Fibroblast of the conjunctiva (primary cell): ENCODE data around the gene KCNJ5.

Experiments
- DNase-seq: peaks from one replicate; pipeline ENCODE4 v3.0.0-alpha.2; 2010; ENCODE audit warnings: low read depth

Gene KCNJ5

DNA sequence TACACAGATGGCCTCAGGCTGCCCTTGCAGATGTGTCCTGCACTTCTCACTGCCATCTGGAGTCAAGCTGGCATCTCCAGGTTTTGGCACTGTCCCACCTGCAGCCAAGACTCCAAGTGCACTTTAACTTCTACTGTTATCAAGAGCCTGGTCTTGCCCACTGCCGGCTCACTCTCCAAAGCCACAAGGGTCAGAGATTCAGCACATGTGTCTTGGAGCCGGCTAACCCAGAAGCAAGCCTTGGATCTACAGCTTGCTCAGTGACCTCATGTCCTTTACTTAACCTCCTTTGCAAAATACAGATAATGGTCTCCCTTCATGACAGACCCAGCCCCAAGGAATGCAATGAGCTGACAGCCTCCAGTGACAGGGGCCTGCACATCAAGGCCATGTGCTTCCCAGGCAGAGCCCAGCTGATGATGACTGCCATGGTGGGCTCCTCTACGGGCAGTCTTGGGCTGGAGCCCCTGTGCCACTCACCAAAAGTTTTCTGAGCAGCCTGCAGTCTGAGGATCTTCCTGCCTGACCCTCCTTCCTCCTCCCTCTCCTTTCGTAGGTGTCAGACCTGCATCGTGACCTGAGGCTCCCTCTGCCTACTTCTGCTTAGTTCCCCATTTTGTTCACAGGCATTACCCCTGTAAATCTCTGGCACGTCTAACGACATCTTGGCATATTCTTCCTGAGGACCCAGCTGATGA is 42.5 kb downstream of the KCNJ5 start:
- DNase-seq = no peak

DNA sequence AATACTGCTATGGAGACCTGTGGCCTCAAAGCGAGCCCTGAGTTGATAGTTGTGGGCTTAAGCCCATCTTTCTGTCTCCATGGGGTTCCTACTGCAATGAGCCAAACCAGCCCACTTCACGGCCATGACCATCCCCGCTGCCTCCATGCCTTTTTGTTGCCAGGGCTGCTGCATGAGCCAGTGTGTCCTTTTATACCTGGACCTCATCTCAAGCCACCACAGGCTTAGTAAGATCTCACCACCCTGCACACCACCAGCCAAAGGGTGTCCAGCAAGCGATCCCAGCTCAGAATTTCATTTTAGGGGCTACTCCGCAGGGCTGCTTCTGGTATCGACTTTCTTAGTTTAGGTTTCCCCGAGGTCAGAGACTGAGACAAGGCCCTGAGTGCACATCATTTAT is 43.2 kb downstream of the KCNJ5 start:
- no peak for DNase-seq

DNA sequence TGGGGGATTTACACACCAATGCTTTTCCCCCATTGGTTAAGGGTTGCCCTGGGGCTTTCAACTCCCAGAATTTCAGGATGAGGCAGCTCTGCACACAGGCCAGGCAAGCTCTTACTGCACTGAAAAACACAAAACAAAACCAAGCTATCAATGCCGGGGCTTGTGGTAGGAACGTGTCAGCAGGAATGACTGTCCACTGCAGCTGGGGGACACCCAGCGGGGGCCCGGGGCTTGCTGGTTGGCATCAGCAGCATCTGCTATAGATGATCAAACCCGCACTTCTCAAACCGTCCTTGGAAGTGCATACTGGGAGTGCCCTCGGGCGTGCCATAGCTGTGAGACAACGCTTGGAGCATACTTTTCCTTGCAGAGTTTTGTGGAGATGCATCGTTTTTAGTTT is 43.8 kb downstream of the KCNJ5 start:
- DNase-seq = no peak

DNA sequence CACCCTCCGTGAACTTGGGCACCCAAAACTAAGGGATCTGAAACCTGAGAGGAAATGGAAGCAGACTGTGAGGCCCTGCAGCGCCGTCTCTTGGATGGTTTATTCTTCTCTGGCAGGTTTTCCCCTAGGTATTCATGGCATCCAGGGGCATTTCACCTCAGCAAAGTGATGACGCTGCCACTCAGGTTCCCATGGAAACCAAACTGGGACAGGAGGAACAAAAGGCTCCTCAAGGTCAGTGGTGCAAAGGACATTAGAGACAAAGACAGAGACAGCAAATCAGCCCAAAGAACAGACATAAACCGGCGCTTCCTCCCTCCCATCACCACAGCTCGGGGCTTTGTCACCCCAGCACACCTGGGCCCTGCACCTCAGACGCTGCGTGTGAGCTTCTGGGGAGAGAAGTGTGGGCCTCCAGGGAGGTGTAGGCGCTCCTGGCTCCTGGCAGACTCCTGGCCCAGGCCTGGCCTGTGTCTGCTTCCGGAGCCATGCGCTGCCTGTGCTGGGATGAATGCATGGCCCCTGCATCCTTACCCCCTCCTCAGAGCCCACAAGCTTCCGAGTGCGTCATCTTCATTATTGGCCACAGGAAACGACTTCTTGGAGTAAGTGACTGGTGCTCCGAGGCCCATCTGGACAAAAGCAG is 45.6 kb downstream of the KCNJ5 start:
- DNase-seq = no peak

DNA sequence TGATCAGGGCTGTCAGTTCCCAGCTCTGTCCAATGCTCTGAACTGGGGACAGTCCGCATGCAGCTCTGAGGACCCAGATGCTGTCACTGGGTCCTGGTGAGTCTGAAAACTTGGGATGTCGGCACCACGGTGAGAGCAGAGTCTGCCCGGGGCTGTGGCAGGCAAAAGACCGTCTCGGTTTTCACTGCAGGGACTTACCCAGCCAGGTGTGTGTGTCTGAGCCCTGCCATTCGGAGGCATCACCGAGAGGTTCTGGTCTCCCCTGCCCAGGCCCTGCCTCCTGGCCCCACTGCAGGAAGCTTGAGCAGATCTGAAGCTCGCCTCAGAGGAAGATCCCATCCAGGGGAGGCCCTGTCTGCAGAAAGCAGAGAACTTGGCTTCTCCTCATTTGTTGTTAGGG is 46.3 kb downstream of the KCNJ5 start:
- no peak for DNase-seq

DNA sequence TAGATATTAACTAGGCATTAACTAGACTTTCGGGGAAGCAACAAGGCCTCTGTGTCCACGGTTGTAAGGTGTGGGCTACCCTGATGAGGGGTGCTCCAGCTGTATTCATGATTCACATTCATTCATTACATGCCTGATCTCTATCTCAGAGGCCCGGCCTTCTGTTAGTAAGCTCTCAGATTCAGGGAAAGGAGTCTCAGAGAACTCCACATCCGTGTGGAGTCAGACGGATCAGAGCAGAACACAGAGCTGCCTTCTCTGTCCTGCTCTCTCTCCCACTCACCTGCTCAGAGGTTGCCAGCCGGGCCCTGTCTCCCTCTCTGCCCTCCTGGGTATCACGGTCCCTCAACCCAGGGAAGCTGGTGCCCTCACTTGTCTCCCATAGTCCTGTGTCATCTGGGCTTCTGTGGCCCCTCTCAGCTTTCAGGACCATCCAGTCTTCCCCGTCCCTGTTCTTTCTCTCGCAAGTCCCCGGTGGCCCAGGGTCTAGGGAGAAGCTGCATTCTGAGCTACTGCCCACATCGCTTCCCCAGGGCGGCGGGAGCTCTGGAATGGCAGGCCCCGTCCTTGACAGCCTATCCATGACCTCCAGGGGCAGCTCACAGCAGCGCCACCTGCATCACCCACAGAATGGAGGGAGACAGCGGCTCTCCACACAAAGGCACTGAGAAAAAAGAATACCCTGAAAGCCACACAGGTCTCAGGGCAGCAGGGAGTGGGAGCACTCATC is 47.2 kb downstream of the KCNJ5 start:
- DNase-seq = no peak

DNA sequence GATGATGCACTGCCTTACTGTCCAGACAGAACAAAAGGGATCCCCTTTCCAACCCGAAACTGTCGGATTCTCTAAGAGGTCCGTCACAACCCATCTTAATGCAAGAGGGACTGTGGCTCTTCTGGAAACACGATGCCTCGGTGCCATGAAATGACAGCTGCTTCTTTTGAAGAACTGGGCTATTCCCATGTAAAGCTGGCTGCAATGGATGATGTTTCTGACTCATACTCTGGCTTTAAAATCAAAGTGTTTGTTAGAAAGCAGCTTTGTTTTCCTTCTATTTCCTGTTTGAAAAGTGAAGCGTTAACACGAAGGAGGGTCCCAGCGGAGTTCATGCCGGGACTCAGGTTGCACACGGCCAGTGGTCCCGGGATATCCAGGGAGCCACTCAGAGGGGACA is 48.4 kb downstream of the KCNJ5 start:
- no peak for DNase-seq

DNA sequence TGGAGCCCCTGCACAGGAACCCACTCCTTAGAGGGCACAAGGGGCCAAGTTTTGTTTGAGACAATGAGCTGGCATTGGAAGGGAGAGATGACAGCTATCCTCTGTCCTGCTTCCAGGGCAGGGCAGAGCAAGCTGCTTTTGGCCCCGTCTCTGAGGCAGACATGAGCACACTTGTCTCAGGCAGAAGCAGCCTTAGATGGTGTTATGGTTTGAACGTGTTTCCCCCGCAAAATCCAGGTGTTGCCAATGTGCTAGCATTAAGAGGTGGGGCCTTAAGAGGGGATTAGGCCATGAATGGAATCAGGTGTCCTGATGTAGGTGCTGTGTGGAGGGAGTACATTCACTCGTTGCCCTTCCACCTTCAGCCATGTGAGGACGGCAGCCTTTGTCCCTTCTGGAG is 49.0 kb downstream of the KCNJ5 start:
- no peak for DNase-seq

DNA sequence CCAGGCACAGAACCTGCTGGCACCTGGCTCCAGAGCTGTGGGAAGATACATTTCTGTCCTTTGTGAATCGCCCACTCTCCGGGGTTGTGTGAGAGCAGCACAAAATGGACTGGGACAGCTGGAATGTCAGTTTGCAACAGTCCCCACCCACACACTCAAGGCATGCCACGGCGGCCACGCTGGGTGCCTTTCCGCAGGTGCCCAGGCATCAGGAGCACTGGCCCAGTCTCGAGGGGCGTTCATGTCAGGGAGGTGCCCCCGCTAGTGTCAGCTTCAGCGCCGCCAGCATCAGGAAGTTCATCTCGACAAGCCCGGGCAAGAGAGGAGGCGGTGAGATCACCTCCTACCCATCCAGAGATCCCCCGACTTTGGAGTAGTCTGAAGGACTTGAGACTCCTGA is 49.4 kb downstream of the KCNJ5 start:
- DNase-seq = no peak

DNA sequence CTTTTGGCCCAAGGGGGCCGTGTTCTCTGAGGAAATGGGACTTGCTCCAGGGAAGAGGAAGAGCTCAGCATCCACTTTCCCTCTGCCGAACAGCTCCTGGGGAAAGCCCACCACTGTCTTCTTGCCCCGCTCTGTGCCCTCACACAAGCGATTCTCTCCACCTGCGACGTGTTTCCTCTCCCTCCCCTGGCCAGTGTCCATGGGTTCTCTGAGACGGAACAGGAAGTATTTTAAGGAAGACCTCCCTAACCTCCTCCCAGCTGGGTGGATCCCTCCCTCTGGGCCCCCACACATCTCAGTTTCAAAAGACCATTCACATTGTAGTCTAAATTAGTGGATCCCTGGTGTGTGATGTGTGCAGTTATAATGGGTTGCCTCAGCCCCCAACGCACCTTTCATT is 50.0 kb downstream of the KCNJ5 start:
- no peak for DNase-seq

DNA sequence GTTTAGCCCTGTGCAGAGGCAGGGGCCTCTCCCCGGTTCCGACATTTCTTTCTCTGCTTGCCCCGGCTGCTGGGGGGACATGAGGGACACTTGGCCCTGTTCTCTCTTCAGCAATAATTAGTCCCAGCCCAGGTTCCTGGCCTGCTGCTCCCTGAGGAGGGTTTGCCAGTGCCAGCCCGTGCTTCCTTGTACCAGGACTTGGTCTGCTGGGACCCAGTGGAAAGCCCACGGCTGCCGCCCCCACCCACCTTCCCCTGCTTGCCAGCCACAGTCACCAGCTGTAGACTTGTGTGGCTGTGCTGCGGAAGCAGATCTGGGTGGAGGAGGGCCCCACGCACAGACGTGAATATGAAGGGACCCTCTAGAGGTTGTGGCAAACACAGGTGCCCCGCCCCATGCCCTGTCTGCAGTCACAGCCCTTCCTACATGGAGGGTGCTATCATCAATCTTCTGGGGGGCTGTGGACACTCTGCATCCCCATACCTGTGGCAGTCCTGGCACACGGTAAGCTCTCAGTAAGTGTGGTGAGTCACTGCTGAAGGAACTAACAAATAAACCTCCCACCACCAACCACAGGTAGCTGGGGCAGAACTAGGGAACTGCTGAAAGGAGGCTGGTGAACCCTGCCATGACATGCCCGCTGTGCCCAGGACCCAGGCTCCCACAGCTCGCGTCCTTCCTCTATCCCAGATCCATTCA is 50.6 kb downstream of the KCNJ5 start:
- no peak for DNase-seq

DNA sequence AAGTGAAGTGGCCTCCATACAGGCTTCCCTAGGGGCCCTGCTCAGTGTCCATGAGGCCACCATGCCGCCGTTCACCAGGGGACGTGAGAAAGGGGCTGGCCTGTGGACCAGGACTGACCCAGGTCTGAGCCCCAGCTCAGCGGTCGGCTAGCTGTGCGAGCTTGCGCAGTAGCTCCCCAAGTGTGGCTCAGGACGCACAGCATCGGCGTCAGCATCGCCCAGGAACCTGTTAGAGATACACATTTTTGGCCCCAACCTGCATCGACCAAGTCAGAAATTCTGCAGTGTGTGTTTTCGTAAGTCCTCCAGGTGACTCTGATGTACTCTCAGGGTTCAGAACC is 51.1 kb downstream of the KCNJ5 start:
- DNase-seq = no peak

DNA sequence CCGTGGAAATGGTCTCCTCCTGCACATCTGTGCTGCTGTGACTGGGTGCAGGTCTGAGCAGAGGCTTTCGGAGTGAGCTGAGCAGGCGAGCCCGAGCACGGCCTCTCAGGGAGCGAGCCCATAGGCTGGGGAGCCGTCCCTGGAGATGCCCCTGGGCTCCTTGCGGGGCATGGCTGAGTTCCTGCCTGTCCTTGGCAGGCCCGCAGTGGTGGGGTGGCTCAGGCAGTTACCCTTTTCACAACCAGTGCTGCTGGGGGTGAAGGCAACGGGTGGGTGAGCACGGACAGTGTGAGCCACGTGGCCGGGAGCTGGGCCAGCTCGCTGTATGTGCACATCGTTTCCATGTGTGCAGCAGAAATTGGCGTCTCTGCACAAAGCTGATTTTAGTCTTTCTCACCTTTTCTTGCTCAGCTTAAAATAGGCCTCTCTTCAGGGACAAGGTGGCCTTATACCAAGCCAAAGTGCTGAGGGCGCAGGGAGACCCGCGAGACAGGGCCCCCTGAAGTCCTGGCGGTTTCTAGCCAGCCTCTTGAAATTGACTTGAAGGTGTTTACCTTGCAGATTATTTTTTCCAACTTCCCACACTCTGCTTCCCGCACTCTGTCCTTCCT is 51.8 kb downstream of the KCNJ5 start, which contains the start of gene TP53AIP1:
Gene TP53AIP1, minus strand, starts transcription at position 55 of the 611 bp plus-strand sequence. CDS start 5,053 bp downstream, outside the sequence.
- DNase-seq = no peak

DNA sequence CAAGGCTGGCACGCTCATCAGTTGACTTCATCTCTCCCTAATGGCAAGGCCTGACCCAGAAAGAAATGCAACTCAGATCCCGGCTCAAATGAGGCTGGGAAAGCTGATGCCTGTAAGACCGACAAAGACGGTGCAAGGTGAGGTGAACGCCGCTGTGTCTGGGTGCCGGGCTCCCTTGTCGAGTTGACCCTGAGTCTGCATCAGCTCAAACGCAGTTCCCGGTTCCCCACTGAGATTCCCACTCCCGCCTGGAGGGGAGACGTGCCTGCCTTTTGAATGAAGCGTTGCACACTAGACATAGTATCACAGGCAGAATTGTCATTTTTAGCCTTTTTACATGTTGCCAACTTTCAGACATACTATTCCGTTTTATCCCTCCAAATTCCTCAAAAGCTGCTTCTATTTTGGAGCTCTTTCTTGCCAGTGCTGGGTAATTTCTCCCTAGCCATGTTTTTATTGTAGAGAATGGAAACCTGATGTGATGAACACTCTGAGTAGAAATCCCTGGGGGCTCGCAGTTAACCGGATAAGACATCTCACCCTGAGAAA is 52.3 kb downstream of the KCNJ5 start:
- no peak for DNase-seq

DNA sequence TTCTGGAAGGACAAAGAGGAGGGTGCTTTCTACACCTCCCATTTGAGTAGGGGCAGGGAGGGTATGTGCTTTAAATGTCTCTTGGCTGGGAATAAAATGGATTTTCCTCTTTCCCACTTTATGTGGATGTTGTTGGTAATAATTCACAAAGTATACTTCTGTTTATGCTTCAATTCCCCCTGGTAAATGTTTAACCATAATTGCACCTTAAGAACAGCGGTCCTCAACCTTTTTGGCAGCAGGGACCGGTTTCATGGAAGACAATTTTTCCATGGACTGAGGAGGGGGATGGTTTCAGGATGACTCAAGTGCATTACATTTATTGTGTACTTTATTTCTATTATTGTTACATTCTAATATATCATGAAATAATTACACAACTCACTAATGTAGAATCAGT is 55.5 kb downstream of the KCNJ5 start:
- DNase-seq = no peak

DNA sequence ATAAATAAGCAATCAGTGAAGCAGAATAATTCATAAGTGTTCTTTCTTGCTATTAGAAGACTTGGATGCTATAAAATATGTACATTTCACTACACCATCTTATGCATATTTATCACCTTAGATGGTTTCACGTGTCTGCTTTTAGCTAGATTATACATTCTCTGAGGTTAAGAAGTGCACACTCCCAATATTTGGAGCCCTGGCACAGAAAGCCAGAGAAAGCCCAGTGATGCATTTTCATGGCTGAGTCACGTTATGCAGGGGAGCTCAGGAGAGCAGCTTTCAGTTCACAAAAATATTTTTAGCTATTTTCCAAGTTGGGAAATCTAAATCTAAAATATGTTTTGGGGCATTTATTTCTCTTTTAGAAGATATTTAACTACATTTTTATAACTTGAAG is 56.6 kb downstream of the KCNJ5 start:
- DNase-seq = no peak

DNA sequence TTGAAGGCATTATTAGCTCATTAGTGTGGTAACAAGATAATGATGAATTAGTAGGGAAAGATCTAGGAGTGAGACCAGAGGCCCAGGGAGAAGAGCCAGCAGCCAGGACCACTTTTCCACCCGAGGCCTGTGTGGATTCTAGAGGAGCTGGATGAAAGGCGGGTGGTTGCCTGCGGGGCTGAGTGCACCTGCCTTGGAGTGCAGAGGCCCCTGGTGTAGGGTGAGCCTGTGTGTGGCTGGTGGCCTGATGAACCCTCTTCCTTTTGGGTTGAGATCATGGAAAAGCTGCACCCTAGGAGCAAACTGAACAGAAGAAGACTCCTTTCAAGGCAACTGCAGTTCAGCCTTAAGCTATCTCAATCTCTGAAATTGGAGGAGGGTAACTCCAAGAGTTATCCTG is 57.4 kb downstream of the KCNJ5 start:
- no peak for DNase-seq

DNA sequence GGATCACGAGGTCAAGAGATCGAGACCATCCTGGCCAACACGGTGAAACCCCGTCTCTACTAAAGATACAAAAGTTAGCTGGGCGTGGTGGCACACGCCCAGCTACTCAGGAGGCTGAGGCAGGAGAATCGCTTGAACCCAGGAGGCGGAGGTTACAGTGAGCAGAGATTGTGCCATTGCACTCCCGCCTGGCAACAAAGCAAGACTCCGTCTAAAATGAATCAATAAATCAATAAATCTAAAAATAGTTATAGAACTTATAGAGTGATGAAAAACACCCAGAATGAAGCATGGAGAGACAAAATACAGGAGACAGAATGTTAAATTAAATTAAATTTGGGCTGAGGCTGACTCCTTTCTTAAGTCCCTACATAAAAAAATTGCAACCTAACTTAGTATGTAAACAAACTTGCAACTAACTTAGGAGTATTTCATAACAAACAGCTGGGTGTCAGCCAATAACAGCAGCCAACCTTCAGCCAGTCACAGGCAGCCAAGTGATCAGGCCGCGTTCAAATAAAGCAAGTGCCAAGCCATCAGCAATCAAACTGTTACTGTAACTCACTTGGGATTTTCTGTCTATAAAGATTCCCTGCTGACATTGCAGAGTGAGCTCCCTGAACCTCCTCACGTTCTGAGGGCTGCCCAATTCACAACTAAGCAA is 58.8 kb downstream of the KCNJ5 start:
- peak; percentile 9 for DNase-seq

DNA sequence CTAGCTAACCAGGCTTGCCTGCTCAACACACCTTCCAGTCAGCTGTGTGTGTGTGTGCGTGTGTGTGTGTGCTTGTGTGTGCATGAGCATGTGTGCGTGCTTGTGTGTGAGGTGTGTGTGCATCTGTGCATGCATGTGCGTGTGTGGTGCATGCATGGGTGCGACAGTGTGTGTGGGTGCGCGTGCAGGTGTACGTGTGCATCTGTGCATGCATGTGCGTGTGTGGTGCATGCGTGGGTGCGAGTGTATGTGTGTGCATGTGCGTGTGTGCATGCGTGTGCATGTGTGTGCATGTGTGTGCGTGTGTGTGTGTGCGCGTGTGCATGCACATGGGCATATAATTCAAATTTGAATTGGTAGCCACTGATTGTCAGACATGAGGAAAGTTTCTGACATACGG is 62.0 kb downstream of the KCNJ5 start:
- DNase-seq = no peak

DNA sequence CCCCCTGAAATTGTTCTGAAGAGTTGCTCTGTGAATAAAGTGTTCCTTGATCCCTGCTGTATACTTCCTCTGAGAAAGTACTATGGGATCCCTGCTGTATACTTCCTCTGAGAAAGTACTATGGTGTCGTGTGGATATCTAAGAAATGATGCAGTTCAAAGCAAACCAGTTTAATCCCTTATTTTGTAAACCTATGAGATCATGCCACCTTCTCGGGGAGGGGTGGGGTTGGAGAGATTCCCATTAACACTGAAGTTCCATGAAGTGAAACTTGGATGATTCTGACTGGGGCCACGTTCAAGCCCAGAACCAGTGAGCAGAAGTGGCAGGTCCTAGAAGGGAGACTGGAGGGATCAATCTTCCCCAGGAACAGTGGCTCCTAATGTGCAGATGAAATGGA is 64.5 kb downstream of the KCNJ5 start:
- no peak for DNase-seq

DNA sequence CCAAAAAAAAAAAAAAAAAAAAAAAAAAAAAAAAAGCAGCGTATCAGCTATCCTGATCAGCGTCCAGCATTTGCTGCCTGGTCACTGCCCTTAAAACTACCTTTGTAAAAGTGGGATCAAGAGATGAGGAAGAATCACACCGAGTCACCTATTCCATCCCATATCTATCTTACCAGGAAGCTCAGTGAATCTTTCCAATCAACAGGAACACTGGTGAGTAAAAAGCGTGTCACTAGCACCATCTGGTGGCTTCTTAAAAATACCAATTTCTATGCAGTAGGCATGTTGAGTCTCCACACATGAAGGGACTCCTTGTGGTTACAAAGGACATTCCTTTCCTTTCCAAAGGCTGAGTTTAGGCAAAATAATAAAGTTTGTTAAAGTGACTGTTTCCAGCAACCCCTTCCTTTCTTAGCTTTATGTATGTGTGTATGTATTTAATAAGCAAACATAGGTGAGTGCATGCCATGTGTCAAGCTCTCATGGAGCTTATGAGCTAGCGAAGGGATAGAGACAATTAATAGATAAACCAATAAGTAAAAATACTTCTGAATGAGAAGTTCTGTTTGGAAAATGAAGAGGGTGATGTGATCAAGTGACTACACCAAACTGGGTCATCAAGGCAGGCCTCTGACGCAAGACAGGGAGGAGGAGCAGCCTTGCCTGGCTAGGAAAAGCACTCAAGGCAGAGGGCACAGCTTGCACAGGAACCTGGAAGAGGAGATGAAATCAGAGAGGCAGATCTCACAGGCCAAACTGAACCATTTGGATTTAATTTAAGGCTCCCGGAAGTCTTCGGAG is 65.4 kb downstream of the KCNJ5 start:
- DNase-seq = peak; percentile 56
